Renal cortex interstitium (tissue), 11 donors: ENCODE data around the gene CRYBB1. TPM values are rescaled to one million over a fixed set of nuclear protein-coding genes. Genes with fewer than 3 reads are reported as not detected.

Source experiments
- DNase-seq, 11 donors: peaks; one replicate each; pipeline ENCODE4 v3.0.0-alpha.2; 2013; ENCODE audit warnings: low read depth in 9 of 11, low spot score in 4 of 11; ENCODE audit errors: extremely low read depth in 1 of 11
- polyA plus RNA-seq, 3 donors: library from polyadenylated mRNA; unstranded; fragments of 120-200 nt; gene quantifications; one replicate each; pipeline ENCODE4 v1.2.1, GENCODE V29; 2013; ENCODE audit not compliant: insufficient read length in 3 of 3

Gene CRYBB1
- polyA plus RNA-seq, 3 donors: 0.42 to 1.0 (median 0.82) TPM

GRCh38 chr22:26586556-26587325 lies 31.1 kb downstream of the CRYBB1 start:
- no peak for DNase-seq

- no peak for DNase-seq
Observed at GRCh38 chr22:26585104-26585790, 32.6 kb downstream of the CRYBB1 start.

GRCh38 chr22:26584010-26584409 lies 33.8 kb downstream of the CRYBB1 start:
- no peak for DNase-seq

GRCh38 chr22:26581633-26582168 lies 36.1 kb downstream of the CRYBB1 start:
- DNase-seq: no peak

- no peak for DNase-seq
Observed at GRCh38 chr22:26581026-26581425, 36.8 kb downstream of the CRYBB1 start.

- DNase-seq: no peak
Observed at GRCh38 chr22:26580240-26580962, 37.4 kb downstream of the CRYBB1 start.

GRCh38 chr22:26579331-26579886 lies 38.4 kb downstream of the CRYBB1 start:
- DNase-seq: no peak

- DNase-seq: no peak
Observed at GRCh38 chr22:26577081-26577480, 40.7 kb downstream of the CRYBB1 start.

- DNase-seq: no peak
Observed at GRCh38 chr22:26576026-26576680, 41.7 kb downstream of the CRYBB1 start.

GRCh38 chr22:26574001-26574723 lies 43.7 kb downstream of the CRYBB1 start:
- no peak for DNase-seq

GRCh38 chr22:26573026-26573662 lies 44.7 kb downstream of the CRYBB1 start:
- DNase-seq: peak; percentile 43 to 85 (median 72)

GRCh38 chr22:26570864-26571525 lies 46.8 kb downstream of the CRYBB1 start:
- DNase-seq: no peak

- DNase-seq: no peak
Observed at GRCh38 chr22:26570115-26570514, 47.7 kb downstream of the CRYBB1 start.

GRCh38 chr22:26568207-26568706 lies 49.6 kb downstream of the CRYBB1 start:
- peak in 4 of 11 donors; percentile 29 to 64 (median 50) for DNase-seq

GRCh38 chr22:26567610-26568009 lies 50.2 kb downstream of the CRYBB1 start:
- DNase-seq: no peak

- no peak for DNase-seq
Observed at GRCh38 chr22:26566994-26567393, 50.8 kb downstream of the CRYBB1 start.

- DNase-seq: no peak
Observed at GRCh38 chr22:26565889-26566288, 51.9 kb downstream of the CRYBB1 start.
